ENCODE results near the gene EFR3B.

DNA sequence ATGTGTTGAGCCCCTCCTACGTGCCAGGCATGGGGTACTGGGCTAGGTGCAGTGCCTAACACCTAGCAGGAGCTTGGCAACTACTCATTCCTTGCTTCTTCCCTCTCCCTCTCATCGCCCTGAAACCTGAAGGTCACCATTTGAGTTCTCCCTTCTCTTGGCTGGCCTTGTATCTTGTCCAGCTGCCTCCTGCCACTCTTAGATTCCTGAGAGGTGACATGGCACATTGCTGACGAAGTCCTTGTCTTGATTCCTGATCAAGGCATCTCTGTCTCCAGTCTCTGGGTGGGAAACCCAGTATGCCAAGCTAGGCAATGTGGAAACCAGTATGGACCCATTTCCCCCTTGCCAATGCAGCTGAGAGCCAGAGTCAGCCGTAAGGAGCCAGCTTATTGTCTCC, 9.0 kb upstream of the EFR3B start:
- no peak for TF ChIP-seq POLR2A (IDR thresholded peaks at IDR 0.05)
- TF ChIP-seq CTCF (IDR thresholded peaks at IDR 0.05), result no peak

Data from esophagus squamous epithelium (tissue), 4 donors.